HUES6 (cell line): Measurements from ENCODE around the gene POC1B.

ENCODE experiments used
- H3K27ac ChIP-seq: 2 replicates; pipeline ENCODE4 v1.7.0; 2013; ENCODE audit warnings: low read depth, mild to moderate bottlenecking, low read length, inconsistent platforms
- H3K27me3 ChIP-seq: 2 replicates; pipeline ENCODE4 v1.6.1; 2013; ENCODE audit warnings: low read length; ENCODE audit not compliant: control insufficient read depth, insufficient read depth
- H3K36me3 ChIP-seq: 2 replicates; pipeline ENCODE4 v1.6.1; 2013; ENCODE audit warnings: low read length; ENCODE audit not compliant: control insufficient read depth, insufficient read depth
- H3K4me1 ChIP-seq: 2 replicates; pipeline ENCODE4 v1.6.1; 2013; ENCODE audit warnings: low read length; ENCODE audit not compliant: control insufficient read depth, insufficient read depth
- H3K4me3 ChIP-seq: 2 replicates; pipeline ENCODE4 v1.5.1; 2013; ENCODE audit warnings: low read depth, low read length
- H3K9ac ChIP-seq: one replicate; pipeline ENCODE4 v1.6.1; 2013; ENCODE audit warnings: mild to moderate bottlenecking, low read length
- H3K9me3 ChIP-seq: 2 replicates; pipeline ENCODE4 v1.6.1; 2013; ENCODE audit warnings: low read depth, low read length; ENCODE audit not compliant: control insufficient read depth, insufficient read depth

POC1B gene

DNA sequence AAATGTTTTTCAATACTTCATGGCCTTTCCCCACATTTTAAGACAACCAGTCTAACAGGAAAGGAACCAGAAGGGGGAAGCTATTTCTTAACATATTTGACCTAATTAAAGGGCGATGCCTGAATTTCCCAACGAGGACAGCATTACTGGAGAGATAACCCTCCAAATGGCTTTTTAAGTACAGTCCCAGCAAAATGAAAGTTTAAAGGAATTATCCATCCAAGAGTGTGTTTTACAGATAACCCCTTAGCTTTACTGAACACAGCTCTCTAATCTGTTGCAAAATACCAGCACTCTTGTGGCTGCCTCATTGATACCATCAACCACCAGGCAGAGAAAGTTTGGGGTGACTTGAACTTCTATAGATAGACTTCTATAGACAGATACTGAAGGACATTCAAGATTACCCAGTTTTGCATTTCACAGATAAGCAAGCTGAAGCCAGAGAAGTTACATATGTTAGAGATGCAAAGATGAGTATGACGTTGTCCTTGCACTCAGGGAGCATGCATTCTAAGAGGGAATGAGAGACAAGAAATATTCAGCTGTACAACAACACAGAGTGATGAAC lies 132.2 kb downstream of the POC1B start:
- Histone ChIP-seq H3K27ac (no peak overlapping the region), H3K36me3 (no peaks in the 10 kb centered on the region), H3K4me3 (no peak overlapping the region), H3K9me3 (no peaks in the 10 kb centered on the region), H3K4me1 (no peaks in the 10 kb centered on the region), H3K27me3 (no peaks in the 10 kb centered on the region), H3K9ac (no peak overlapping the region)

- H3K4me1 ChIP-seq = no peaks in the 10 kb centered on the region
- no peaks in the 10 kb centered on the region for H3K27me3 ChIP-seq
- H3K9me3 ChIP-seq = no peaks in the 10 kb centered on the region
- H3K9ac ChIP-seq = no peak overlapping the region
- no peaks in the 10 kb centered on the region for H3K36me3 ChIP-seq
- H3K27ac ChIP-seq = no peak overlapping the region
- no peak overlapping the region for H3K4me3 ChIP-seq
These were observed 133.5 kb downstream of the POC1B start for GRCh38 chr12:89392391-89392790.

- Histone ChIP-seq H3K9ac (no peak overlapping the region), H3K4me1 (no peaks in the 10 kb centered on the region; the same call in 1 of the 2 replicates), H3K27ac (no peak overlapping the region), H3K36me3 (no peaks in the 10 kb centered on the region), H3K9me3 (no peaks in the 10 kb centered on the region), H3K27me3 (no peaks in the 10 kb centered on the region), H3K4me3 (no peak overlapping the region)
These were observed 134.0 kb downstream of the POC1B start for GRCh38 chr12:89391726-89392336.

- Histone ChIP-seq H3K36me3 (no peaks in the 10 kb centered on the region), H3K27me3 (no peaks in the 10 kb centered on the region), H3K27ac (no peak overlapping the region), H3K9me3 (no peaks in the 10 kb centered on the region), H3K4me1 (peaks cover 5% of the 10 kb centered on the region), H3K9ac (no peak overlapping the region), H3K4me3 (no peak overlapping the region)
These were observed 134.8 kb downstream of the POC1B start for GRCh38 chr12:89390802-89391673.

DNA sequence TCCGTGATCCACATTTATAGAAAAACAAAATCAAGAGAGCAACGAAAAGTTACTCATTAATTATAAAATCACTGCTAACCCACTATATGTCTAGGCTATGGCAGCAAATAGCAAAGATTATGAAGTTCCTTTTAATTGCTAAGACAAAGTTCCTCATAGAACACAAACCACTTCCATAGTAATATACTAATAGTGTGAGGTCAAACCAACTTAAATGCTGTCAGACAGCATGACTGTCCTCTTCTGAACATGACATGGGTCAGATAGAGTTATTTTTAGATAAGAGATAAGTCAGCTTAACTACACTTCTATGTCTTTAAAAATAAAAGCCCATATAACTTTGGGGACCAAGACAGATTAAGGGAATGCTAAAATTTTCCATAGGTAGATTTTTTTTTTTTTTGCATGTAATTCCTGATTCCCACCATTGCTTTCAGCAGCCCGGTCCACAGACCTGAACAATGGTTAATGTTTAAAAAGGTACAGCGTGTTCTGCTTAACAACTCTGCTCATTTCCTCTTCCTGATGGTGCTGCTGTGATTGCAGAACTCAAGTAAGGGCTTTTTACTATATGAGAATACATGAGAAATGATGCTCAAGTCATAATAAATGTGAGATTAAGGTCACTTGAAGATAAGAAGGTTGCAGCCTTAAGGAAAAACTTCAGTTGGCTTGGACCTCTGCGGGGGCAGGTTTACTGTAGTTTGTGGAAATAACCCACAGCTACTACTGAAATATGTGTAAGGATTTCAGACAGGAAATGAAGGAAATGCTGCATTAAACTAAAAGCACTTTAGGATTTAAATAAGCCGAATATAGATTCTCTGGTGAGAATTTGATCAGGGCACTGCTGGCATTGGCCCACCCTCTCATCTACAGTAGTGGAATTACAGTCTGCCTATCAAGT lies 135.8 kb downstream of the POC1B start:
- Histone ChIP-seq H3K36me3 (no peaks in the 10 kb centered on the region), H3K27me3 (no peaks in the 10 kb centered on the region), H3K9ac (no peak overlapping the region), H3K27ac (no peak overlapping the region), H3K9me3 (no peaks in the 10 kb centered on the region), H3K4me3 (no peak overlapping the region), H3K4me1 (peaks cover 9% of the 10 kb centered on the region)

GRCh38 chr12:89386138-89386537 lies 139.7 kb downstream of the POC1B start:
- Histone ChIP-seq H3K9ac (no peak overlapping the region), H3K9me3 (no peaks in the 10 kb centered on the region), H3K36me3 (no peaks in the 10 kb centered on the region), H3K27ac (no peak overlapping the region), H3K4me3 (no peak overlapping the region), H3K4me1 (peaks cover 28% of the 10 kb centered on the region), H3K27me3 (no peaks in the 10 kb centered on the region)

DNA sequence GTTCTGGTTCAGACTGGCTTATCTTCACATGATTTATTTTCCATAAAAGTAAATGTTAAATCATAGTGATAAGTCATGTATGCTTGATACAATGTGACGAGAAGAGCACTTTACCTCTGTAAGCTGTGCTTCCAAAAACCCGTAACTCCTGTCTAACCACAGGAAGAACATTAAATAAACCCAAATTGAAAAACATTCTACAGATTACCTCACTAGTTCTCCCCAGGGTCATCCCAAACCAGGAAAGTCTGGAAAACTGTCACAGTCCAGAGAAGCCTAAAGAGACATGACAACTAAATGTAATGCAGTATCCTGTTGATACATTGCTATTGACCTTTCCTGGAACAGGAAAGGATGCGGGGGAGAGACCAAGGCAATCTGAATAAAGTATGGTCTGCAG lies 141.0 kb downstream of the POC1B start:
- Histone ChIP-seq H3K36me3 (no peaks in the 10 kb centered on the region), H3K9ac (no peak overlapping the region), H3K4me1 (peaks cover 28% of the 10 kb centered on the region), H3K9me3 (no peaks in the 10 kb centered on the region), H3K27ac (no peak overlapping the region), H3K27me3 (no peaks in the 10 kb centered on the region), H3K4me3 (no peak overlapping the region)

DNA sequence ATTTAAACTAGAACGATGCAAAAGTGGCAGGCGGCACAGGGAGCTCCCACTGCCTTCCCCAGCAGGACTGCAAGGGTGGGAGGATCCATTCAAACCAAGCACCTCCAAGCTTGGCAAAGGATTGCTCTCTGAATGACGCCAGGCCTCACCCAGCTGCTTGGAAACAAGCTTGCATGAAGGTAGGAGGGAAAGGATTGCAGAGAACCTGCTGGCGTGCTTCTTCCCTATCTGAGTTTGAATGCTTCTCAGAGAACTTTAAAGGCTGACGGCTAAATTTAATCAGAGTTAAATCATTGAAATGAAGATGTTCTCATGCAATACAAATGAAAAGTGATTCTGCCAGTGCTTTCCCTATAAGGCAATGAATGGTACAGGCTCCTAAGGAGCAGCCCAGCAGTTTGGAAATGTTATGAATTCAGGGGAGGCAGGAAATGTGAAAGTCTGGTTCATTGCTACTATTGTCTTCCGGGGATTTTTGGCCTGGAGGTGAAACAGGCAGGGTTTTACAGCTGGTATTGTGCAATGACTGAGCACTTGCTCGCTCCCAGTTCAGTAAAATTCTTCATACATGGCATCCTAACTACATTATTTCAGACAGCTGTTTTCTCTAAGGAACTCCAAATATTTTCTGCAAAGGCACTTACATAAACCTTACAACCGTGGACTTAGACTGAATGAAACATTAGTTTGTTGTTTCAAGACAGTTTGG lies 141.6 kb downstream of the POC1B start:
- no peak overlapping the region for H3K4me3 ChIP-seq
- H3K4me1 ChIP-seq = peaks cover 28% of the 10 kb centered on the region
- no peaks in the 10 kb centered on the region for H3K36me3 ChIP-seq
- H3K27me3 ChIP-seq = no peaks in the 10 kb centered on the region
- H3K27ac ChIP-seq = no peak overlapping the region
- no peaks in the 10 kb centered on the region for H3K9me3 ChIP-seq
- H3K9ac ChIP-seq = no peak overlapping the region

DNA sequence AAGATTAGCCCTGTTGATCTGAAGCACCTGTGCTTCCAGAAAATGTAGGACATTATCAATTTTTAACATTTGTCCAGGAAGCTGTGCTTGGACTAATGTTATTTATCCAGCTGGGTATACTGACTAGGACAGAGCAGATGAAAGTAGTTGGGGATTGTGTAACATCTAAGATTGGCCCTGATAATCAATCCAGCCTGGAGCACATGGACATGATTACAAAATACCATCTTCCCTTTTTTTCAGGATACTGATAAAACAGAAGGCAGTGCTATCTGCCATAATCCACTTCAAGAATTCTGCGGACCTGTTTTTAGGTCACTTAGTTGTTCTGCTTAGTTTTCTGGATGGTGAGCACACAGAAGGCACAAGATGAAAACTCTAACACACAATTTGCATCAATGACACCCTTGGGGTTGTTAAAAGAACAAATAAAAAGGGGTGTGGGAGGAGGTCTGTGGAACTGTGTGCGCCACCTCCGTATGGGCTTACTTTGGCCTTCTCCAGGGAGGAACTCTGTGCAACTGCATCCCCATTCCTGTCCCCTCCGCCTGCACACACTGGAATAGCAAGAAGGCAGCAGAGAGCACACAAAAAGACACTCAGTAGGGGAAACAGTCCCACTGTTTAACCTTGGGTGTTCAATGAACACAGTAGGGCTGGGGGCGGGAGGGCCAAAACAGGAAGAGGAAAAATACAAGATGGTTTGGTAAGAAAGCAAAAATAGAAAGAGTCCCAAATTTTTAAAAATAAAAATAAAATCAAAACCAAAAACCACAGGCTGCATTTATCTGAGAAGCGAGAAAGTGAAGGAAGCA lies 142.4 kb downstream of the POC1B start:
- no peak overlapping the region for H3K9ac ChIP-seq
- no peaks in the 10 kb centered on the region for H3K36me3 ChIP-seq
- H3K27ac ChIP-seq = no peak overlapping the region
- H3K9me3 ChIP-seq = no peaks in the 10 kb centered on the region
- H3K27me3 ChIP-seq = no peaks in the 10 kb centered on the region
- no peak overlapping the region for H3K4me3 ChIP-seq
- peaks cover 28% of the 10 kb centered on the region for H3K4me1 ChIP-seq

DNA sequence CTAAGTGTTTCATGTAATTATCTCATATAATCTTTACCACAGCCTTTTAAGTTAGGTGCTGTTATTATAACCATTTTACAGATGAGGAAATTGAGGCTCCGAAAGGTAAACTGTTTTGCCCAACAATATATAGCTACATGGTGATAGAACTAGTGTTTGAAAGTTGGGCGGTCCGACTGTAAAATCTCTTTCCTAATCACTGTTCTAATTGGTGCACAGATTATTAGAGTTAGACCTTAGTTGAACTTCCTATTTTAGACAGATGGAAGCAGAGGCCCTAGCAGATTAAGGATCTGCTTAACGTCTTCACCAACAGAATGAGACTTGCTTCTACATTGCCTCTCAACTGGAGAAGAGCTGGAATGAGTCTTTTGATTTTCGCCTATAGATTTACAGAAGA lies 143.5 kb downstream of the POC1B start:
- Histone ChIP-seq H3K36me3 (no peaks in the 10 kb centered on the region), H3K4me1 (peaks cover 28% of the 10 kb centered on the region), H3K9me3 (no peaks in the 10 kb centered on the region), H3K27me3 (no peaks in the 10 kb centered on the region), H3K27ac (no peak overlapping the region), H3K9ac (no peak overlapping the region), H3K4me3 (no peak overlapping the region)
